Loucy (cell line): ENCODE measurements around the gene RPL21.

Experiments used
- H2AFZ ChIP-seq: fragments of 200-600 bp; sonication (generic); 2 replicates; pipeline ENCODE4 v1.6.0; 2016; ENCODE audit warnings: antibody characterized with exemption, mild to moderate bottlenecking, low read length, moderate library complexity
- H3F3A ChIP-seq: fragments of 200-600 bp; 2 replicates; pipeline ENCODE4 v1.6.0; 2016; ENCODE audit warnings: antibody characterized with exemption, low read depth, mild to moderate bottlenecking
- H3K27me3 ChIP-seq: fragments of 200-600 bp; sonication (generic); 2 replicates; pipeline ENCODE4 v1.6.1; 2014; ENCODE audit warnings: low read length, mild to moderate bottlenecking; ENCODE audit not compliant: insufficient read depth, poor library complexity, severe bottlenecking
- H3K36me3 ChIP-seq: fragments of 200-600 bp; sonication (generic); 2 replicates; pipeline ENCODE4 v1.6.1; 2016; ENCODE audit warnings: low read length; ENCODE audit not compliant: insufficient read depth
- H3K4me1 ChIP-seq: fragments of 200-600 bp; sonication (generic); 2 replicates; pipeline ENCODE4 v1.5.1; 2014; ENCODE audit warnings: low read length, mild to moderate bottlenecking; ENCODE audit not compliant: insufficient read depth, poor library complexity, severe bottlenecking
- H3K4me2 ChIP-seq: fragments of 200-600 bp; sonication (generic); 2 replicates; pipeline ENCODE4 v1.6.0; 2014; ENCODE audit warnings: antibody characterized with exemption, low read length, low read depth, mild to moderate bottlenecking; ENCODE audit not compliant: poor library complexity, severe bottlenecking
- H3K4me3 ChIP-seq: fragments of 200-600 bp; sonication (generic); 2 replicates; pipeline ENCODE4 v1.5.1; 2014; ENCODE audit warnings: low read length, mild to moderate bottlenecking, mixed read lengths; ENCODE audit not compliant: poor library complexity, severe bottlenecking
- H3K79me2 ChIP-seq: fragments of 200-600 bp; sonication (generic); 2 replicates; pipeline ENCODE4 v1.6.1; 2014; ENCODE audit warnings: low read length; ENCODE audit not compliant: insufficient read depth
- H3K9ac ChIP-seq: fragments of 200-600 bp; sonication (generic); 2 replicates; pipeline ENCODE4 v1.6.0; 2014; ENCODE audit warnings: mild to moderate bottlenecking, low read depth, low read length, moderate library complexity; ENCODE audit not compliant: poor library complexity, severe bottlenecking
- H3K9me2 ChIP-seq: fragments of 200-600 bp; sonication (generic); replicated peaks from 2 replicates; pipeline ENCODE4 v1.6.1; 2016; ENCODE audit warnings: low read depth, low read length, mixed read lengths
- H3K9me3 ChIP-seq: fragments of 200-600 bp; sonication (generic); 2 replicates; pipeline ENCODE4 v1.6.1; 2014; ENCODE audit warnings: mild to moderate bottlenecking, antibody characterized with exemption, low read length, low read depth; ENCODE audit not compliant: insufficient read depth
- H4K20me1 ChIP-seq: fragments of 200-600 bp; sonication (generic); 2 replicates; pipeline ENCODE4 v1.6.0; 2014; ENCODE audit warnings: antibody characterized with exemption, low read length, mild to moderate bottlenecking; ENCODE audit not compliant: insufficient read depth, poor library complexity, severe bottlenecking
- CTCF ChIP-seq: fragments of 200-600 bp; sonication (generic); conservative IDR thresholded peaks from 2 replicates; pipeline ENCODE4 v1.5.1; 2014; ENCODE audit warnings: mild to moderate bottlenecking, antibody characterized with exemption, low read length
- EZH2phosphoT487 ChIP-seq: fragments of 200-600 bp; IDR thresholded peaks from 2 replicates; pipeline ENCODE4 v1.6.1; 2018; ENCODE audit warnings: antibody characterized with exemption, mild to moderate bottlenecking, moderate library complexity, borderline replicate concordance

Gene RPL21

GRCh38 chr13:27264648-27265047, 13.3 kb downstream of the RPL21 start:
- TF ChIP-seq EZH2phosphoT487: no peak
- no peak for TF ChIP-seq CTCF
- Histone ChIP-seq H3F3A (no peaks in the 10 kb centered on the region; the same call in 1 of the 2 replicates), H3K9ac (no peak overlapping the region), H4K20me1 (peaks cover 9% of the 10 kb centered on the region), H2AFZ (no peak overlapping the region), H3K4me3 (no peak overlapping the region), H3K9me2 (no peaks in the 10 kb centered on the region), H3K4me2 (no peak overlapping the region), H3K27me3 (no peaks in the 10 kb centered on the region), H3K4me1 (peaks cover 15% of the 10 kb centered on the region), H3K9me3 (no peaks in the 10 kb centered on the region), H3K79me2 (peaks cover 7% of the 10 kb centered on the region), H3K36me3 (peaks cover 25% of the 10 kb centered on the region)

- TF ChIP-seq EZH2phosphoT487: no peak
- no peak for TF ChIP-seq CTCF
- Histone ChIP-seq H3K9me2 (no peaks in the 10 kb centered on the region), H3K9me3 (no peaks in the 10 kb centered on the region)
These were observed 15.6 kb downstream of the RPL21 start for GRCh38 chr13:27266917-27267316.

GRCh38 chr13:27267596-27267995, 16.2 kb downstream of the RPL21 start:
- no peaks in the 10 kb centered on the region for H3K27me3 ChIP-seq
- H3K4me1 ChIP-seq: no peaks in the 10 kb centered on the region
- no peaks in the 10 kb centered on the region for H4K20me1 ChIP-seq
- H3K79me2 ChIP-seq: no peaks in the 10 kb centered on the region
- H3F3A ChIP-seq: no peaks in the 10 kb centered on the region
- no peaks in the 10 kb centered on the region for H3K9me2 ChIP-seq
- peaks cover 3% of the 10 kb centered on the region; the same call in 1 of the 2 replicates for H3K36me3 ChIP-seq
- no peak overlapping the region for H3K9ac ChIP-seq
- H2AFZ ChIP-seq: no peak overlapping the region
- no peak for TF ChIP-seq CTCF
- TF ChIP-seq EZH2phosphoT487: no peak
- H3K4me3 ChIP-seq: no peak overlapping the region
- H3K9me3 ChIP-seq: no peaks in the 10 kb centered on the region
- H3K4me2 ChIP-seq: no peak overlapping the region

More at GRCh38 chr13:27266917-27267316, 15.6 kb downstream of the RPL21 start:
- no peaks in the 10 kb centered on the region for H3K4me1 ChIP-seq
- no peaks in the 10 kb centered on the region for H3F3A ChIP-seq
- no peak overlapping the region for H2AFZ ChIP-seq
- H3K79me2 ChIP-seq: no peaks in the 10 kb centered on the region
- no peaks in the 10 kb centered on the region for H4K20me1 ChIP-seq
- peaks cover 8% of the 10 kb centered on the region; the same call in 1 of the 2 replicates for H3K36me3 ChIP-seq
- H3K9ac ChIP-seq: no peak overlapping the region
- no peak overlapping the region for H3K4me3 ChIP-seq
- H3K4me2 ChIP-seq: no peak overlapping the region
- no peaks in the 10 kb centered on the region for H3K27me3 ChIP-seq
